ENCODE data around the gene SYNJ2. TPM values are rescaled to one million over a fixed set of nuclear protein-coding genes. Genes with fewer than 3 reads are reported as not detected.

SYNJ2 gene
- total RNA-seq, 1 experiment from 2014 or later, result 29.1 TPM

- CTCF ChIA-PET, result no interaction called here
- BruUV-seq (replicated peaks), result no TSS peak
- Mint-ChIP-seq H3K4me1 (ENCODE audit: low read depth, unreplicated experiment) (peaks cover 2% of the 10 kb centered on the region), H3K27me3 (ENCODE audit: unreplicated experiment) (no peaks in the 10 kb centered on the region), H3K36me3 (ENCODE audit: insufficient read depth, unreplicated experiment) (no peaks in the 10 kb centered on the region), H3K4me3 (ENCODE audit: low read depth, unreplicated experiment) (no peak overlapping the region), H3K9me3 (ENCODE audit: low read depth, unreplicated experiment) (no peaks in the 10 kb centered on the region), H3K27ac (ENCODE audit: unreplicated experiment) (no peak overlapping the region)
- no peak for TF ChIP-seq CTCF (IDR thresholded peaks at IDR 0.05; ENCODE audit: unreplicated experiment)
- intact Hi-C loops (cut with micrococcal nuclease; ENCODE audit: unreplicated experiment), result no loop called here
- DNase-seq, result no peak
Observed at GRCh38 chr6:158051968-158052367, 70.3 kb downstream of the SYNJ2 start.

- Mint-ChIP-seq H3K36me3 (ENCODE audit: insufficient read depth, unreplicated experiment) (peaks cover 6% of the 10 kb centered on the region), H3K4me1 (ENCODE audit: low read depth, unreplicated experiment) (peaks cover 11% of the 10 kb centered on the region), H3K9me3 (ENCODE audit: low read depth, unreplicated experiment) (no peaks in the 10 kb centered on the region), H3K27me3 (ENCODE audit: unreplicated experiment) (no peaks in the 10 kb centered on the region), H3K27ac (ENCODE audit: unreplicated experiment) (no peak overlapping the region), H3K4me3 (ENCODE audit: low read depth, unreplicated experiment) (no peak overlapping the region)
- BruUV-seq (replicated peaks), result no TSS peak
- CTCF ChIA-PET, result no interaction called here
- intact Hi-C loops (cut with micrococcal nuclease; ENCODE audit: unreplicated experiment), result no loop called here
- no peak for DNase-seq
- TF ChIP-seq CTCF (IDR thresholded peaks at IDR 0.05; ENCODE audit: unreplicated experiment), result no peak
Observed at GRCh38 chr6:158053377-158054313, 72.0 kb downstream of the SYNJ2 start.

GRCh38 chr6:158056355-158056754 lies 74.7 kb downstream of the SYNJ2 start:
- no peak for DNase-seq
- no TSS peak for BruUV-seq (replicated peaks)
- CTCF ChIA-PET, result no interaction called here
- Mint-ChIP-seq H3K4me1 (ENCODE audit: low read depth, unreplicated experiment) (peaks cover 26% of the 10 kb centered on the region), H3K27ac (ENCODE audit: unreplicated experiment) (no peak overlapping the region), H3K27me3 (ENCODE audit: unreplicated experiment) (no peaks in the 10 kb centered on the region), H3K9me3 (ENCODE audit: low read depth, unreplicated experiment) (no peaks in the 10 kb centered on the region), H3K4me3 (ENCODE audit: low read depth, unreplicated experiment) (no peak overlapping the region), H3K36me3 (ENCODE audit: insufficient read depth, unreplicated experiment) (peaks cover 17% of the 10 kb centered on the region)
- intact Hi-C loops (cut with micrococcal nuclease; ENCODE audit: unreplicated experiment), result no loop called here
- no peak for TF ChIP-seq CTCF (IDR thresholded peaks at IDR 0.05; ENCODE audit: unreplicated experiment)

GRCh38 chr6:158056804-158057203 lies 75.1 kb downstream of the SYNJ2 start:
- no TSS peak for BruUV-seq (replicated peaks)
- peaks cover 26% of the 10 kb centered on the region for H3K4me1 Mint-ChIP-seq (ENCODE audit: low read depth, unreplicated experiment)
- TF ChIP-seq CTCF (IDR thresholded peaks at IDR 0.05; ENCODE audit: unreplicated experiment), result no peak
- peaks cover 21% of the 10 kb centered on the region for H3K36me3 Mint-ChIP-seq (ENCODE audit: insufficient read depth, unreplicated experiment)
- CTCF ChIA-PET, result no interaction called here
- H3K27me3 Mint-ChIP-seq (ENCODE audit: unreplicated experiment), result no peaks in the 10 kb centered on the region
- DNase-seq, result no peak
- no peak overlapping the region for H3K4me3 Mint-ChIP-seq (ENCODE audit: low read depth, unreplicated experiment)
- H3K27ac Mint-ChIP-seq (ENCODE audit: unreplicated experiment), result no peak overlapping the region
- intact Hi-C loops (cut with micrococcal nuclease; ENCODE audit: unreplicated experiment), result no loop called here
- H3K9me3 Mint-ChIP-seq (ENCODE audit: low read depth, unreplicated experiment), result no peaks in the 10 kb centered on the region

All from Calu3 (cell line).